SU-DHL-6 (cell line): Measurements from ENCODE around the gene KCNIP4.

Experiments used
- H2AFZ ChIP-seq: fragments of 200-600 bp; sonication (generic); 2 replicates; pipeline ENCODE4 v1.6.1; 2014; ENCODE audit warnings: low read depth, mild to moderate bottlenecking, moderate library complexity, mixed read lengths, antibody characterized with exemption, low read length; ENCODE audit not compliant: severe bottlenecking
- H3F3A ChIP-seq: fragments of 200-600 bp; shearing (Covaris generic); 2 replicates; pipeline ENCODE4 v1.6.0; 2016; ENCODE audit warnings: antibody characterized with exemption, mild to moderate bottlenecking; ENCODE audit not compliant: insufficient read depth
- H3K27ac ChIP-seq: fragments of 200-600 bp; sonication (generic); 2 replicates; pipeline ENCODE4 v1.5.1; 2016; ENCODE audit warnings: low read depth, mild to moderate bottlenecking, low read length, moderate library complexity, mixed read lengths
- H3K27me3 ChIP-seq: fragments of 200-600 bp; sonication (generic), shearing (Covaris generic); 2 replicates; pipeline ENCODE4 v1.6.0; 2014; ENCODE audit warnings: mild to moderate bottlenecking, low read length
- H3K36me3 ChIP-seq: fragments of 200-600 bp; sonication (generic); 2 replicates; pipeline ENCODE4 v1.6.1; 2014; ENCODE audit warnings: mild to moderate bottlenecking, low read length, mixed read lengths
- H3K4me2 ChIP-seq: fragments of 300-600, 200-600 bp; shearing (Covaris generic), sonication (generic); 2 replicates; pipeline ENCODE4 v1.6.0; 2014; ENCODE audit warnings: low read length, low read depth, mild to moderate bottlenecking; ENCODE audit not compliant: poor library complexity, severe bottlenecking
- H3K4me3 ChIP-seq: fragments of 200-600 bp; sonication (generic); 2 replicates; pipeline ENCODE4 v1.5.1; 2014; ENCODE audit warnings: antibody characterized with exemption, low read length, mild to moderate bottlenecking, mixed read lengths; ENCODE audit not compliant: insufficient read depth, poor library complexity, severe bottlenecking
- H3K79me2 ChIP-seq: fragments of 200-600 bp; sonication (generic); 2 replicates; pipeline ENCODE4 v1.6.1; 2014; ENCODE audit warnings: mild to moderate bottlenecking, low read length, moderate library complexity; ENCODE audit not compliant: insufficient read depth
- H3K9ac ChIP-seq: fragments of 200-600 bp; sonication (generic); 2 replicates; pipeline ENCODE4 v1.7.0; 2014; ENCODE audit warnings: mild to moderate bottlenecking, low read length
- H3K9me2 ChIP-seq: fragments of 200-600 bp; sonication (generic); replicated peaks from 2 replicates; pipeline ENCODE4 v1.6.1; 2014; ENCODE audit warnings: low read length; ENCODE audit not compliant: insufficient read depth
- H3K9me3 ChIP-seq: fragments of 200-600 bp; sonication (generic); 2 replicates; pipeline ENCODE4 v1.6.1; 2014; ENCODE audit warnings: low read length, mixed read lengths; ENCODE audit not compliant: insufficient read depth
- H4K20me1 ChIP-seq: fragments of 200-600 bp; sonication (generic); 2 replicates; pipeline ENCODE4 v1.6.1; 2014; ENCODE audit warnings: low read depth, mild to moderate bottlenecking, antibody characterized with exemption, low read length, moderate library complexity, mixed read lengths
- EZH2phosphoT487 ChIP-seq: fragments of 200-600 bp; sonication (generic), shearing (Covaris generic); conservative IDR thresholded peaks from 2 replicates; pipeline ENCODE4 v1.6.1; 2018; ENCODE audit warnings: mild to moderate bottlenecking, antibody characterized with exemption, low read length, moderate library complexity, mixed read lengths
- TF ChIP-seq, protein P1 (sequence below): fragments of 200-600 bp; sonication (generic); IDR thresholded peaks from one replicate; pipeline ENCODE4 v1.5.1; 2017; ENCODE audit warnings: antibody characterized with exemption, mild to moderate bottlenecking, low read length, moderate library complexity; ENCODE audit not compliant: insufficient read depth, poor library complexity, severe bottlenecking

The KCNIP4 gene

DNA sequence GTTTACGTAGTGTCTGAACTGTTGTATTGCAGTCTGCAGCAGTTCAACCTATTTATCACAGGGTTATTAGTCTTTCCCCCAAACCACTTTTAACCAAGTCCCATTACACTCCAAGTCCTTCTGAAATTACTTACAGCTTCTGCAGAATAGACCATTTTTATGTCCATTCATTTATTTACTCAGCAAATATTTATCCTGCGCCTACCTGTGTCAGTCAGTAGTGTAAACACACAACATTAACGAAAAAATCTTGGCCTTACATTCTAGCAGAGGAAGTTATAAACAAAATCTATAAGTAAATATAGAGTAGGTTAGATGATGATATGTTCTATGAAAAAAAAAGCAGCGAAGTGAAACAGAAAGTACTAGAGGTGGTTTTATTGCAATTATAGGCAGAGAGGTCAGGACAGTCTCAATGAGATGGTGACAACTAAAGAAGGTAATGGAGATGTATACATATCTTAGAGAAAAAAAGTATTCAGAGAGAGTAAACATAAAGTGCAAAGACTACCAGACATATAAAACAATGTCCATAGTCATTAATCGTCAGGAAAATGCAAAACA is 534.7 kb downstream of the KCNIP4 start:
- Histone ChIP-seq H3K4me3 (no peak overlapping the region), H3K27me3 (no peaks in the 10 kb centered on the region), H3K36me3 (no peaks in the 10 kb centered on the region), H3K9me3 (no peaks in the 10 kb centered on the region), H3K4me2 (no peak overlapping the region), H3K9me2 (no peaks in the 10 kb centered on the region), H3K27ac (no peak overlapping the region), H3K79me2 (no peaks in the 10 kb centered on the region), H3F3A (no peaks in the 10 kb centered on the region), H4K20me1 (no peaks in the 10 kb centered on the region), H3K9ac (no peak overlapping the region), H2AFZ (no peak overlapping the region)
- TF ChIP-seq, protein P1, sequence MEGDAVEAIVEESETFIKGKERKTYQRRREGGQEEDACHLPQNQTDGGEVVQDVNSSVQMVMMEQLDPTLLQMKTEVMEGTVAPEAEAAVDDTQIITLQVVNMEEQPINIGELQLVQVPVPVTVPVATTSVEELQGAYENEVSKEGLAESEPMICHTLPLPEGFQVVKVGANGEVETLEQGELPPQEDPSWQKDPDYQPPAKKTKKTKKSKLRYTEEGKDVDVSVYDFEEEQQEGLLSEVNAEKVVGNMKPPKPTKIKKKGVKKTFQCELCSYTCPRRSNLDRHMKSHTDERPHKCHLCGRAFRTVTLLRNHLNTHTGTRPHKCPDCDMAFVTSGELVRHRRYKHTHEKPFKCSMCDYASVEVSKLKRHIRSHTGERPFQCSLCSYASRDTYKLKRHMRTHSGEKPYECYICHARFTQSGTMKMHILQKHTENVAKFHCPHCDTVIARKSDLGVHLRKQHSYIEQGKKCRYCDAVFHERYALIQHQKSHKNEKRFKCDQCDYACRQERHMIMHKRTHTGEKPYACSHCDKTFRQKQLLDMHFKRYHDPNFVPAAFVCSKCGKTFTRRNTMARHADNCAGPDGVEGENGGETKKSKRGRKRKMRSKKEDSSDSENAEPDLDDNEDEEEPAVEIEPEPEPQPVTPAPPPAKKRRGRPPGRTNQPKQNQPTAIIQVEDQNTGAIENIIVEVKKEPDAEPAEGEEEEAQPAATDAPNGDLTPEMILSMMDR, result no peak
- TF ChIP-seq EZH2phosphoT487, result no peak

DNA sequence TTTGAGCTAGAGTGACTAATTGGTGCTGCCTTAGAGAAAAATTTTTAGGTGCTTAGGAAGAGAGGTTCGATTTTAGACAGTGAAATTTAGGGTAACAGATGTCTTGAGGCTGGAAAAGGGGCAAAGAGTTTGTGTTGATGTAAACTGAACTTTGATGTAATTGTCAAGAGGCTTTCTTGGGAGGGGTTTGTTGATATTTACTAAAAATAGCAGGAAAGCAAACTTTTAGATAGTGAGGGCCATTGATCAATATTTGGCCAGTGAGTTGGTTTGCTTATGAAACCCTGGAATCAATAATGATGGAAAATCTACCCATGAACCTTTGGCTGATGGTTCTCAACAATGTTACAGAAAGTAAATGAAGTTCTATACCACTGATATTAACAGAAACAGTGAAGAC is 537.5 kb downstream of the KCNIP4 start:
- Histone ChIP-seq H3K9me3 (no peaks in the 10 kb centered on the region), H3K9ac (no peak overlapping the region), H3K27ac (no peak overlapping the region), H3K4me3 (no peak overlapping the region), H3K9me2 (no peaks in the 10 kb centered on the region), H2AFZ (no peak overlapping the region), H3K79me2 (no peaks in the 10 kb centered on the region), H3K36me3 (no peaks in the 10 kb centered on the region), H3K27me3 (no peaks in the 10 kb centered on the region), H3K4me2 (no peak overlapping the region), H3F3A (no peaks in the 10 kb centered on the region), H4K20me1 (no peaks in the 10 kb centered on the region)
- no peak for TF ChIP-seq EZH2phosphoT487
- TF ChIP-seq, protein P1, result no peak

DNA sequence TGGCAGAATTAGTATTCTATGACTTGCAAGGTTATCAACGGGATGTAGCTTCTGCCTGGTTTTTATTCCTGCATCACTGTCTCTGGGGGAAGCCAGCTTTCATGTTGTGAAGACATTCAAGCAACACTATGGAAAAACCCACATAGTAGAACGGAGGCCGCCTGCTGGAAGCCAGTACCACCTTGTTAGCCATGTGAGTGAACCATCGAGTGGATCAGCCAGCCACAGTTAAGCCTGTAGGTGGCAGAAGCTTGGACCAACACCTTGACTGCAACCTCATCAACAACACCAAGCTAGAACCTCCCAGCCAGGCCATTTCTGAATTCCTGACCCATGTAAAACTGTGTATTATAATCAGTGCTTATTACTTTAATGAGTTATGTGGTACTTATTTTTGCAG is 538.2 kb downstream of the KCNIP4 start:
- Histone ChIP-seq H3K4me3 (no peak overlapping the region), H3K36me3 (no peaks in the 10 kb centered on the region), H3K27ac (no peak overlapping the region), H2AFZ (no peak overlapping the region), H3F3A (no peaks in the 10 kb centered on the region), H3K79me2 (no peaks in the 10 kb centered on the region), H3K4me2 (no peak overlapping the region), H3K9me3 (no peaks in the 10 kb centered on the region), H4K20me1 (no peaks in the 10 kb centered on the region), H3K9ac (no peak overlapping the region), H3K9me2 (no peaks in the 10 kb centered on the region), H3K27me3 (no peaks in the 10 kb centered on the region)
- no peak for TF ChIP-seq EZH2phosphoT487
- TF ChIP-seq, protein P1, result no peak

DNA sequence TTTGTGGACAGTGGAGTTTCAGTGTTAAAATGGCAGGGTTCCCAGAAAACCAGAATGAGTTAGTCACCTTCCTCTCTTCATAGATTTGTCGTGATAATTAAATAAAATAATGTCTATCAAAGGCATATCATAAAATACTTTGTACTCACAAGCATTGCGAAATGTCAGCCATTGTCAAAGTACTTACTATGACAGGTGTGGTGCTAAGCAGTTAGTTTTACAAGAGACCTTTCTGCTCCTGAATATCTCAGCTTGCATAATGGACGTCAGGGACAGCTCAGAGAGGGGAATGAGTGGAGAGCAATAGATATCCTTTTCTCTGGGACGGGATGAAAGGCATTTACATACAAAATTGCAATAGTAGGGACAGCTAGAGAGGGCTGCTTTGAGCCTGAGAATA is 560.9 kb downstream of the KCNIP4 start:
- TF ChIP-seq, protein P1, result no peak
- TF ChIP-seq EZH2phosphoT487, result no peak
- H3K4me2 ChIP-seq, result no peak overlapping the region
- H3K9me2 ChIP-seq, result no peaks in the 10 kb centered on the region; the same call in 1 of the 2 replicates
- no peaks in the 10 kb centered on the region for H3K36me3 ChIP-seq
- no peak overlapping the region for H2AFZ ChIP-seq
- no peaks in the 10 kb centered on the region for H3K79me2 ChIP-seq
- no peaks in the 10 kb centered on the region for H4K20me1 ChIP-seq
- H3K4me3 ChIP-seq, result no peak overlapping the region
- no peak overlapping the region for H3K27ac ChIP-seq
- H3K27me3 ChIP-seq, result no peaks in the 10 kb centered on the region
- H3K9me3 ChIP-seq, result no peaks in the 10 kb centered on the region
- no peak overlapping the region for H3K9ac ChIP-seq
- no peaks in the 10 kb centered on the region for H3F3A ChIP-seq
